ENCODE data around the gene ZNF236. TPM values are rescaled to one million over a fixed set of nuclear protein-coding genes. Genes with fewer than 3 reads are reported as not detected.

Gene ZNF236
- total and polyA plus RNA-seq, 2 donors (not counting 1 experiment from before 2014, with no cell fraction given), result 8.9 to 39.5 TPM

GRCh38 chr18:76953583-76954233 lies 131.4 kb downstream of the ZNF236 start:
- ATAC-seq (ENCODE audit: low read depth) (no peak), DNase-seq (no peak)
- Mint-ChIP-seq H3K27me3 (no peaks in the 10 kb centered on the region), H3K27ac (no peak overlapping the region), H3K4me1 (peaks cover 2% of the 10 kb centered on the region), H3K9me3 (ENCODE audit: insufficient read depth) (no peaks in the 10 kb centered on the region), H3K4me3 (no peak overlapping the region)
- WGBS (ENCODE audit: insufficient coverage), result 97% methylated on average over 4 of the region's 12 CpGs
- H3K9ac ChIP-seq (ENCODE audit: low read length), result no peak overlapping the region
- H3K4me2 ChIP-seq (replicated peaks; ENCODE audit: low read depth, low read length, poor library complexity, severe bottlenecking), result no peak overlapping the region
- no peak overlapping the region for H3K4me3 ChIP-seq (ENCODE audit: control extremely low read depth in 1 of 5, extremely low read depth in 1 of 5, insufficient read depth in 1 of 5, low read depth in 2 of 5, low read length in 4 of 5)
- POLR2A ChIA-PET, result no interaction called here
- H3K27ac ChIP-seq (ENCODE audit: low read length in 2 of 2), result no peak overlapping the region
- H3K36me3 ChIP-seq (replicated peaks in 1 of 2; ENCODE audit: control extremely low read depth in 1 of 2, control insufficient read depth in 1 of 2, extremely low read depth in 1 of 2, insufficient read depth in 2 of 2, low read length in 1 of 2), result peaks cover 11 to 47% of the 10 kb centered on the region in 2 experiments
- no peaks in the 10 kb centered on the region for H3K79me2 ChIP-seq (ENCODE audit: control insufficient read depth, insufficient read depth, low read length)
- no peaks in the 10 kb centered on the region for H3K4me1 ChIP-seq (ENCODE audit: control insufficient read depth in 2 of 2, insufficient read depth in 2 of 2, low read length in 2 of 2)
- H3K27me3 ChIP-seq (replicated peaks in 1 of 4; ENCODE audit: control extremely low read depth in 1 of 4, control insufficient read depth in 3 of 4, insufficient read depth in 4 of 4, low read length in 3 of 4), result no peaks in the 10 kb centered on the region
- H4K20me1 ChIP-seq (ENCODE audit: control insufficient read depth, insufficient read depth, low read length, poor library complexity, severe bottlenecking), result no peaks in the 10 kb centered on the region
- CTCF ChIA-PET, result interaction anchor here (0.9 to 2.1 kb wide), 3 partner anchors 16 to 32 kb away, joined by 3 to 10 read pairs (median 4); no protein-coding TSS in a partner anchor
- no peak for TF ChIP-seq EZH2 (IDR thresholded peaks at IDR 0.05; ENCODE audit: borderline replicate concordance, insufficient read depth, low read depth, low read length, poor library complexity, severe bottlenecking)
- no peaks in the 10 kb centered on the region for H3K9me3 ChIP-seq (ENCODE audit: control extremely low read depth in 1 of 3, control insufficient read depth in 2 of 3, insufficient read depth in 1 of 3, low read length in 2 of 3)
- intact Hi-C loops (cut with micrococcal nuclease), result no loop called here
- H2AFZ ChIP-seq (ENCODE audit: insufficient read depth, low read depth, low read length, poor library complexity, severe bottlenecking), result no peak overlapping the region

GRCh38 chr18:76955524-76956170 lies 133.3 kb downstream of the ZNF236 start:
- DNase-seq, result no peak
- POLR2A ChIA-PET, result interaction anchor here (0.6 kb wide), 1 partner anchor 9 kb away, joined by 4 read pairs; no protein-coding TSS in a partner anchor
- no peak overlapping the region for H3K27ac ChIP-seq (ENCODE audit: low read length in 2 of 2)
- TF ChIP-seq, protein P1, sequence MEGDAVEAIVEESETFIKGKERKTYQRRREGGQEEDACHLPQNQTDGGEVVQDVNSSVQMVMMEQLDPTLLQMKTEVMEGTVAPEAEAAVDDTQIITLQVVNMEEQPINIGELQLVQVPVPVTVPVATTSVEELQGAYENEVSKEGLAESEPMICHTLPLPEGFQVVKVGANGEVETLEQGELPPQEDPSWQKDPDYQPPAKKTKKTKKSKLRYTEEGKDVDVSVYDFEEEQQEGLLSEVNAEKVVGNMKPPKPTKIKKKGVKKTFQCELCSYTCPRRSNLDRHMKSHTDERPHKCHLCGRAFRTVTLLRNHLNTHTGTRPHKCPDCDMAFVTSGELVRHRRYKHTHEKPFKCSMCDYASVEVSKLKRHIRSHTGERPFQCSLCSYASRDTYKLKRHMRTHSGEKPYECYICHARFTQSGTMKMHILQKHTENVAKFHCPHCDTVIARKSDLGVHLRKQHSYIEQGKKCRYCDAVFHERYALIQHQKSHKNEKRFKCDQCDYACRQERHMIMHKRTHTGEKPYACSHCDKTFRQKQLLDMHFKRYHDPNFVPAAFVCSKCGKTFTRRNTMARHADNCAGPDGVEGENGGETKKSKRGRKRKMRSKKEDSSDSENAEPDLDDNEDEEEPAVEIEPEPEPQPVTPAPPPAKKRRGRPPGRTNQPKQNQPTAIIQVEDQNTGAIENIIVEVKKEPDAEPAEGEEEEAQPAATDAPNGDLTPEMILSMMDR (IDR thresholded peaks at IDR 0.05), result no peak
- no peak for TF ChIP-seq EZH2 (IDR thresholded peaks at IDR 0.05; ENCODE audit: borderline replicate concordance, insufficient read depth, low read depth, low read length, poor library complexity, severe bottlenecking)
- no peaks in the 10 kb centered on the region for H3K79me2 ChIP-seq (ENCODE audit: control insufficient read depth, insufficient read depth, low read length)
- no peaks in the 10 kb centered on the region for H3K9me3 Mint-ChIP-seq (ENCODE audit: insufficient read depth)
- no peak overlapping the region for H3K27ac Mint-ChIP-seq
- no peak for ATAC-seq (ENCODE audit: low read depth)
- CTCF ChIA-PET, result interaction anchor here (0.6 to 1.3 kb wide), 3 partner anchors 21 to 29 kb away, joined by 3 to 6 read pairs (median 3); no protein-coding TSS in a partner anchor
- H3K4me1 Mint-ChIP-seq, result peaks cover 4% of the 10 kb centered on the region
- H3K27me3 Mint-ChIP-seq, result no peaks in the 10 kb centered on the region
- H3K9ac ChIP-seq (ENCODE audit: low read length), result no peak overlapping the region
- no peaks in the 10 kb centered on the region for H3K9me3 ChIP-seq (ENCODE audit: control extremely low read depth in 1 of 3, control insufficient read depth in 2 of 3, insufficient read depth in 1 of 3, low read length in 2 of 3)
- intact Hi-C loops (cut with micrococcal nuclease), result no loop called here
- H3K36me3 ChIP-seq (replicated peaks in 1 of 2; ENCODE audit: control extremely low read depth in 1 of 2, control insufficient read depth in 1 of 2, extremely low read depth in 1 of 2, insufficient read depth in 2 of 2, low read length in 1 of 2), result peaks cover 8 to 52% of the 10 kb centered on the region in 2 experiments
- peaks cover 0 to 1% of the 10 kb centered on the region in 2 donors for H3K4me1 ChIP-seq (ENCODE audit: control insufficient read depth in 2 of 2, insufficient read depth in 2 of 2, low read length in 2 of 2)
- no peak overlapping the region for H3K4me2 ChIP-seq (replicated peaks; ENCODE audit: low read depth, low read length, poor library complexity, severe bottlenecking)
- no peaks in the 10 kb centered on the region for H4K20me1 ChIP-seq (ENCODE audit: control insufficient read depth, insufficient read depth, low read length, poor library complexity, severe bottlenecking)
- H3K4me3 Mint-ChIP-seq, result no peak overlapping the region
- no peaks in the 10 kb centered on the region for H3K27me3 ChIP-seq (replicated peaks in 1 of 4; ENCODE audit: control extremely low read depth in 1 of 4, control insufficient read depth in 3 of 4, insufficient read depth in 4 of 4, low read length in 3 of 4)
- H2AFZ ChIP-seq (ENCODE audit: insufficient read depth, low read depth, low read length, poor library complexity, severe bottlenecking), result no peak overlapping the region
- WGBS (ENCODE audit: insufficient coverage), result 96% methylated on average over 28 of the region's 28 CpGs
- no peak overlapping the region for H3K4me3 ChIP-seq (ENCODE audit: control extremely low read depth in 1 of 5, extremely low read depth in 1 of 5, insufficient read depth in 1 of 5, low read depth in 2 of 5, low read length in 4 of 5)
